NCI-H1092 (cell line): ENCODE results near the gene MAPRE3.

Source experiments
- DNase-seq: peaks from one replicate; lab custom pipeline; 2025; lab: John Stamatoyannopoulos, UW

Gene MAPRE3

GRCh38 chr2:26950246-26950645 is 20.2 kb upstream of the MAPRE3 start:
- DNase-seq, result no peak

GRCh38 chr2:26951236-26951635 is 19.2 kb upstream of the MAPRE3 start:
- no peak for DNase-seq

DNA sequence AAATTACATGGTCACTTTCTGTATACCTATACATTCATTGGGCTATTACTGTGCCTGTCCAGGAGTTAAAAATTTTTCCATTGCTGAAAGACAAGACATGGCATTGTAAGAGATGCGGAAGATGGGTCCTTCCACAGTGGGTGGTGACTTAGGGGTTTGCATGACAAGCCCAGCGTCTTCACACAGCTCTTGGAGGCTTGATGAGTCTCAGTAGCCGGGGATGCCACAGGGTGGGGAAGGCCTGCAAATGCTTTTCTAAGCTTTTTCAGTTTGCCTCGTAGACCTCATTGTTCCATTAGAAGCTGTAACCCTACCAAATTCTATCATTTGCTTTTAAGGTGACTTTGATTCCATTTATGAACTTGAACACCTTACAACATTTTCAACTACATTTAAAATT is 18.1 kb upstream of the MAPRE3 start:
- no peak for DNase-seq

GRCh38 chr2:26954135-26954534 is 16.3 kb upstream of the MAPRE3 start:
- DNase-seq, result no peak

GRCh38 chr2:26957041-26957440 is 13.4 kb upstream of the MAPRE3 start:
- no peak for DNase-seq

DNA sequence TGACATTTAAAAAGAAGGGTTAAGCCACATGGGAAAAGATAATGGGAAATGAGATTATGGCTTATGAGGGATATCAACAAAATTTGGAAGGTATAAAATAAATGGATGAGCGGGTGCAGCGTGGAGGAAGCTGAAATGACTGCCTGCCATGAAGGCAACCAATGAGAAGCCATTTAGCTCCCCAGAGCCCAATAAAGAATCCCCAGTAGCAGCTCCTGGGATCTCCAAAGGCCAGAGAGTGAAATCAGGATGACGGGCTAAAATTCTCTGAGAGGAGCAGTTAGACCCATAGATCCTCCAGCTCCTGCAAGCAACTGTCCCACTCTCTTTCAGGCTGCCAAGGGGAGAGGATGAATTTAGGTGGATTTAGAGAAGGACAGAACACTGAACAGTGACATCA is 12.9 kb upstream of the MAPRE3 start:
- DNase-seq, result no peak

DNA sequence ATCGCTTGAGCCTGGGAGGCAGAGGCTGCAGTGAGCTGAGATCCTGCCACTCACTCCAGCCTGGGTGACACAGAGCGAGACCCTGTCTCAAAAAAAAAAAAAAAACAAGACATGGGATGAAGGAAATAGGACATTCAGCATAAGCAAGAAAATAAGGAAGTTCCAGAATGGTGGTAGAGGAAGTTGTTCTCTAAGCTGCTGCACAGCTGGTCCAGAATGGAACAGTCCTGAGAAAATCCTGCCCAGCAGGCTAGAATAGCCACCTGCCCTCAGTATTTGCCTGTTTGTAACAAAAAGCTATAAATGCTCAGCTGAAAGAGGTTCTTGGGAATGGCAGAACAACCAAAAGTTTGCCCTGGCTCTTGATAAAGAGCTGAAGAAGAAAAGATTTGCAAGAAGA is 11.1 kb upstream of the MAPRE3 start:
- DNase-seq, result no peak

GRCh38 chr2:26964446-26965130 is 5.8 kb upstream of the MAPRE3 start:
- DNase-seq, result no peak

GRCh38 chr2:26968001-26968400 is 2.4 kb upstream of the MAPRE3 start:
- no peak for DNase-seq

DNA sequence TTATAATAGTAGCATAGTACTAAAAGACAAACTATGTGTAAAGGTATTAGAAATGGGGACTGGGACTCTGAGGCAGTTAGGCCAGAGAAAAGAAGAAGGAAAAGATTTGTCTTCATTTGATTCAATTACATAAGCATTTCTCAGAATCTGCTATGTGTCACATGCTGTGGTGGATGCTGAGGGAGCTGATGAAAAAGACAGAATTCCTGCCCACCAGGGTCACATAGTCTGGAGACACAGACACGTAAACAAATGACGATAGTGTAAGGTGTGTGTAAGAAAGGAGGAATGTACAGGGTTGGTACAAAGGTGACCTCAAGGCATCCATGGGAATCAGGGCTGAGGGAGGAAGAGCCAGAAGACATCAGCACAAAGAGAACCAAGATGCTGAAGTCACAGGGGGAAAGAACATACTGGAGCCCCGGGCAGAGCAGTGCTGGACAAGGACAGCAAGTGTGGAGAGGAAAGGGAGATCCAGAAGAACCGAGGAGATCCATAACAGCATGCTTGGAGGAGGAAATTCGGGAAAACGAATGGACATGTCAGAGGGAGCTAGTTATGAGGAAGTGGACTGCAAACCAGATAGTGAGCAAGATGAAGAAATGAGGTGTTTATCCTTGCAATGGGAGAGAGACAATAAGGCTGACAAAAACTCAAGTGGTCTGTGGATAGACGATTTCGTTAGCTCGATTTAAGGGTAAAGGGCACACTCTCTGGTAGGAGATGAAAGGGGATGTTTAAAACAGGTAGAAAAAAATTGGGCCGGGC is 1.2 kb upstream of the MAPRE3 start:
- no peak for DNase-seq

DNA sequence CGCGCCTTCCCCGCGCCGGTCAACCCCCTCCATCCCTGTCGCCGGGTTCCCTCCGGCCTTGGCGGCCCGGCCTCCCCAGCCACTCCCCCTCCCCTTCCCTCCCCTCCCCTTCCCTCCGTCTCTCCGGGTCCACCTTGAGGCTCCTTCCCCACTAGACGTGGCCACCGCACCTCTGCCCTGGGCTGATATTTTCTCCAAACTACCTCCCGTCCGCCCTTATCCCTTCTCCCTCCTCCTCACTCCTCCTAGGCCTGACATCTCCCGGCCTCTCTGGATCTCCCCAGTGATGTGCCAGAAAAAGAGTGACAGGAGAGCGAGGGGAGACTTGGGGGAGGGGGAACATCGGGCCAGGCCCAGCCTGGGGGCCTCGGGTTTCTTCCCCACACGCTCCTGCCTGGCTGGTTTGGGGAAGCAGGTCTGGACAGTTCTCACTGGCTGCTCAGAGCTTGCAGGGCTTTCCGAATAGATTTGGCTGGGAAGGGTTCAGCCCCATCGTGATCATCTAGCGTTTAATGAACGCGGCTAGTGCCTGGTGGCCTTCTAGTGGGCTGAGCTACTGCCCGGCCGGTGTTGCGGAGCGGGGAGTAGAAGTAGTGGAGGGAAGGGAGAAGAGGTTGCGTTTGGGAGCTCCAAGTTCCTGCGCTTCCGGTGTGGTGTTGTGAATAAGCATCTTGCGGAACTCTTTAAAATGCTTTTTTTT is 641 bp downstream of the MAPRE3 start:
- DNase-seq, result no peak

- DNase-seq, result no peak
Observed at GRCh38 chr2:26971911-26972786, 1.7 kb downstream of the MAPRE3 start.

DNA sequence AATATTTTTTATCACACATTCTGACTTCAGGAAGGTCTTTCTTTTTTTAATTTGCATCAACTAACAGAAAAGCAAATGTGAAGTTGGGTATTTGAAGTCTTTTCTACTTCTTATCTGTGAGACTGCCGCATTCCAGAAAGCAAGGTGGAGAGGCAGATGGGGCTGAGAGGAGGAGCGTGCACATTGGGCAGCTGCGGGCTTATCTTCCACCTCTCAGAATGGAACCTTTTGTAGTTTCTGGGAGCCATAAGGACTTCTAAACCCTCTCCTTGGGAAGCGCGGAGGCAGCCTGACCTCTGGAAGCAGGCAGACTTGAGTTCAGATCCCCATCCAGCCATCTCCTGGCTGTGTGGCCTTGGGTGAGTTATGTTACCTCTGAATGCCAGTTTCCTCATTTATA is 3.9 kb downstream of the MAPRE3 start:
- DNase-seq, result no peak

GRCh38 chr2:26975102-26975501 is 4.7 kb downstream of the MAPRE3 start:
- no peak for DNase-seq

DNA sequence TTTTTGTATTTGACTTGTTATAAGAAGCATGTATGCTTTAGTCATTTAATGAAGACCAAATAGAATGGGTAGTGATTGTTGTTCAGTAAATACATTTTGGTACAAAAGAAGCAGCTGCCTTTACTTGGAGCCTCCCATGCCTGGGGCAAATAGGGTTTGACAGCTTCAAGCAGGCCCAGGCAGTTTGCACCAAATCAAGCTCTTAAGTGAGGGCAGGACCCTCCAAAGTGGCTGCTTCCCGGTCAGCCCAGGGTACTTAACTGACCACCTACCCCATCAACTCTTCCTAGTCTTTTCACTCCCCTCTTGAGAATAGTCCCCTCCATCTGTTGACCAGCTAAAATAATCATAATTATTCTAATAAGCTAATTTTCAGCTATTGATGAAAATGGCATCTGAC is 5.2 kb downstream of the MAPRE3 start:
- no peak for DNase-seq

DNA sequence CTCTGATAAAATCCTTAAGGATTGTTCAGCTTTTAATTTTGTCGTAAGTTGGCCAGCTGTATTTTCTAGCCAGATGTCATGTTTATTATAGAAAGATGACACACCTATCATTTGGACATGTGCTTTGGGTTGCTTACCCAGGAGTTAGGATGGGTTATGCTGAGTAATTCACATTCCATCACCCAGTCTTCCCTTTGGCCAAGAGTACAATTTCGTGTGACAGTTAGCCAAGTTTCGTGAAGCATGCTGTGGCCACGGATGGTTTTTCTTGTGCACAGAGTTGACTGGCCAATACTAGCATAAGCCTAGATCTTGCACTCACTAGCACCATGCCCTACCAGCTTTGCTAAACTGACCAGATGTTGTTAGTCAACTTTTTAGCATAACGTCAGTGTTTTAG is 5.8 kb downstream of the MAPRE3 start:
- DNase-seq, result no peak

DNA sequence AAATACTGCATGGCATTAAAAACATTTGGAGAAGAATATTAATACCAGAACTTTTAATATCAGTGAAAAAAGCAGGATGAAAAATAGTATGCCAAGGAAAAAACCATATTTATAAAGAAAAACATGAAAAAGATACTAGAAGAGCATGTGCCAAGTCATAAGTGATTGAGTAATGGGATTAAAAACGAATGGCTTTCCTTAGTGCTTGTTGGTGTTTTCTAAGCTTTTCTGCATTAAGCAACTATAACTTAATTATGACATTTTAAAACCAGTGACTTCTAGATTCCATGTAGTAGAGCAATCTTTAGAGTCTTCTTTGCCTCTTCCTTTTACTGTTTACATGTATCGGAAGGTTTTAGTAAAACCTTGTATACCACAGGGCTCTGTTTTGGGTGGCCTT is 6.6 kb downstream of the MAPRE3 start:
- DNase-seq, result no peak

DNA sequence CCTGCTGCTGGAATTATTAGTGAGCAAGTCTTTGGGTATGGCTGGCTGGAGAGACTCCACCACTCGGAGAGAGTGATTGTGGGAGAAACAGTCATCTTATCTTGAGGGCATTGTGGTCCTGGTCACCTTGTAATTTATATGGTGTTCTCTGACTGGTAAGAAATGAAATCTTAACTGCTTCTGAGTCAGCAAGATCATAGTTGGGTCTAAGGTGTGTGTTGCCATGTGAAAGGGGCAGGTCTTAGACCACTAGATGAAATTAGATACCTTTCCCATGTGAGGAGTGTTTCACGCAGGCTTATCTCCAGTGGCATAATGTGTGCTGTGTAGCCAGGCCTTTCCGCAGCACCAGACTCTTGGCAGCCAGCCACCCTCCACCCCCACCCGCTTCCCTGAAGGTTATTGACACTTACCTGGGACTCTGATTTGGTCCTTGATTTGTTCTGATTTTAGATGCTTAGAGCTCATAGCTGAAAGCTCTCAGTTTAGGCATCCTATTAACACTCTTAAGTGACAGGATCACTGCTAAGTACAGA is 7.7 kb downstream of the MAPRE3 start:
- no peak for DNase-seq

DNA sequence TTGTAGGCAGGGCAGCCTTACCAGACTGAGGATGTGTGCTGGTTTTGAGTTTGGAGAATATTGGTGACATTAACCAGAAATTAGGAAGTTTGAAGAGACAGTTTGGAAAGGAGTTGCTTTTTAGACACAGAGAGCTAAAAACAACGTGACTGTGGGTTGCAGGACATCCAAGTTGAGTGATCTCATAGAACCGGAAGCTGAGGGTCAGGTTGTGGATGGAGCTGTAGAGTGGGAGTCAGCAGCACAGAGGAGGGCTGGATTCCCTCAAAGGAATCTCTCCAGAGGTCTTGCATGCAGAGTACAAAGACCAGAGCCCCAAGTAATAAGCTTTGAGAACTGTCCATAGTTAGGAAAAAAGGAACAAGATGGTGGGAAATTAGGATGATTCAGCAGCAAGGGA is 9.3 kb downstream of the MAPRE3 start:
- DNase-seq, result no peak

- no peak for DNase-seq
Observed at GRCh38 chr2:26980971-26981370, 10.5 kb downstream of the MAPRE3 start.

- DNase-seq, result peak; percentile 74
Observed at GRCh38 chr2:26982102-26982742, 11.8 kb downstream of the MAPRE3 start.
